GM13976 (cell line): ENCODE measurements around the gene SMPDL3B.

ENCODE experiments used
- DNase-seq: peaks from one replicate; pipeline ENCODE4 v3.0.0; 2012; ENCODE audit warnings: low spot score
- CTCF ChIP-seq: IDR thresholded peaks from 2 replicates; pipeline ENCODE4 v1.5.1; 2012; ENCODE audit warnings: borderline replicate concordance, mild to moderate bottlenecking; ENCODE audit not compliant: insufficient read depth; ENCODE audit errors: extremely low read depth, missing control alignments, control extremely low read depth
- in situ Hi-C: fragments of 300-500 bp; cut with MboI; formaldehyde crosslinking; loops from one replicate; pipeline ENCODE4 v1.12.0; 2022; ENCODE audit warnings: low sequenced_read_pairs, mixed read lengths, inconsistent platforms; ENCODE audit not compliant: unreplicated experiment

Gene SMPDL3B

GRCh38 chr1:27937524-27937836, 2.7 kb downstream of the SMPDL3B start:
- no peak for TF ChIP-seq CTCF
- no peak for DNase-seq
- in situ Hi-C loops, result no loop called here

GRCh38 chr1:27938488-27938887, 3.7 kb downstream of the SMPDL3B start:
- TF ChIP-seq CTCF, result no peak
- no peak for DNase-seq
- in situ Hi-C loops, result no loop called here

- in situ Hi-C loops, result no loop called here
- peak; percentile 74 for DNase-seq
- TF ChIP-seq CTCF, result peak; percentile 33
Observed at GRCh38 chr1:27940297-27940696, 5.5 kb downstream of the SMPDL3B start.

DNA sequence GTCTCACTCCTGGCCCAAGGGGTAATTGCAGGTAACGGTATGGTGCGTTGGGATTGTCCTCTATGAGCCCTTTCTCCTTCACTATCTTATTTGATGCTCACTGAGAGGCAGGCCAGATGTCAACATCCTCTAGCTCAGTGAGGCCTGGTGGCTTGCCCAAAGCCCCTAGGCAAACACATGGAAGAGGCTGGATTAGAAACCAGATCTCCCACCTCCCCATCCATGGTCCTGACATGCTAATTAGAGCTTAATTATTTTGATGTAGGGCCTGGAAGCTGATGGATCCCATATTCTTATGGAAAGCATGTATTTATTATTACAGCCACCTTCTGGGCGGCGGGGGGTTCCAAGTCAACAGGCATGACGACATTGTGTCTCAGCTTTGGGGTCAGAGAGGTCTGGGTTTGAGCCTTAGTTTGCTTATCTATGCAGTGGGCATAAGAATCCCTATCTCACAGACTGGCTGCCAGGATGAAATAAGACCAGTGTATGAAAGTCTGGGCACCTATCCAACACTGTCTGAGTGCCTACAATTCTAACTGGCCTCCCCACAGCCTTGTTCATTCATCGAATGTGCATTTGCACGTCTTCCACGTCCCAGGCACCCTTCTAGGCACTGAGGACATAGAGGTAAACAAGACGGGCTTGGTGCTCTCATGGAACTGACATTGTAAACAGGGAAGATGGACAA, 6.2 kb downstream of the SMPDL3B start:
- in situ Hi-C loops, result no loop called here
- no peak for TF ChIP-seq CTCF
- no peak for DNase-seq

DNA sequence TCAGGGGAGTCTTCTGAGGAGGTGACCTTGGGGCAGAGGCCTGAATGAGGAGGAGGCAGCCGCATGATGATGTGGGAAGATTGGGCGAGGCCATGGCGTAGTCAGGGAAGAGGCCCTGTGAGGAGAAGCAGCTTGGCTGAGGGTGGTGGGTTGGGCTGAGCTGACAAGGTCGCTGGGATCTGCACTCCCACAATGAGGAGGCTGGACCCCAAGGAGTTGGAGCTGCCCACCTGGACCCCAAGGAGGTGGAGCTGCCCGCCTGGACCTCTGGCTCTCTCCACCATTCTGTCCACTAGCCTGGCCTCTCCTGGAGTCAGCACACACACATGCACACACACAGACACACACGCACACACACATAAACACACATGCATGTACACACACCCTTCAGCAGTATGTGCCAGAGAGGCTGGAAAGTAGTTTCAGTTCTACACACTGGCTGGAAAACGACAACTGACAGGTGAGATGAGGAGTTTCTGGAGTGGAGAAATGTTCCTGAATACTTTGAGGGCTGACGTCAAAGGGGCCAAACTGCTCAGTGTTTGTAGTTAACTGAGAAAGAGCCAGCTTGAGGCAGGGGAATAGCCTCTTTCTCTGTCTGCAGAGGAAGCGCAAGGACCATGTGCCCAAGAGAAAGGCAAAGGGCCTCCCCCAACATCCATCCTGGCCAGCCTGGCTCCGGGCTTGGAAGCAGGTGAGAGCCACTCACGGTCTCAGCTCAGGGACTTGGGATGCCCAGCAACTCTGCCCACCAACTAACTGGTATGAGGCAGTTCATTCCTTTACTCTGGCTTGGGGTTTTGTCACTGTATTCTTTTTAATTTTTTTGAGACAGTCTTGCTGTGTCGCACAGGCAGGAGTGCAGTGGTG, 7.1 kb downstream of the SMPDL3B start:
- in situ Hi-C loops, result no loop called here
- no peak for DNase-seq
- TF ChIP-seq CTCF, result no peak

DNA sequence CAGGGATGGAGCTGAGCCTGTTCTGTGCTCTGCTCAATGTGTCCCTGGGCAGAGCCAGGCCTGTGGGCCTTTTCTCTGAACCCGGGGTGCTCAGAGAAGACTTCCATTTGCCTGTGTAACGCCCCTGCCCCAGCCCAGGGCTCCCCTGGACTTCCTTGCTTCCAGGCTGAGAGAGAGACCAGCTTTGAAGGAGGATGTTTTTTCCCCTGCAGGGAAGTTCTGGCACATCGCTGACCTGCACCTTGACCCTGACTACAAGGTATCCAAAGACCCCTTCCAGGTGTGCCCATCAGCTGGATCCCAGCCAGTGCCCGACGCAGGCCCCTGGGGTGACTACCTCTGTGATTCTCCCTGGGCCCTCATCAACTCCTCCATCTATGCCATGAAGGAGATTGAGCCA, 10.2 kb downstream of the SMPDL3B start:
- TF ChIP-seq CTCF, result no peak
- no peak for DNase-seq
- in situ Hi-C loops, result no loop called here
